KOPT-K1 (cell line): ENCODE results near the gene B4GALNT2.
"Not testable (repeated sequence)": the region's sequence is repeated elsewhere in the genome, so short reads cannot be mapped to it uniquely, and the experiment has no call there.

Source experiments
- H3K27ac ChIP-seq: fragments of 200-600 bp; sonication (generic); 2 replicates; pipeline ENCODE4 v1.5.1; 2016; ENCODE audit warnings: antibody characterized with exemption, mild to moderate bottlenecking, low read depth, low read length; ENCODE audit not compliant: poor library complexity, severe bottlenecking
- H3K36me3 ChIP-seq: fragments of 200-600 bp; sonication (generic); 2 replicates; pipeline ENCODE4 v1.5.1; 2017; ENCODE audit warnings: antibody characterized with exemption, mild to moderate bottlenecking, low read length, moderate library complexity; ENCODE audit not compliant: insufficient read depth
- H3K9me3 ChIP-seq: fragments of 200-600 bp; sonication (generic); 2 replicates; pipeline ENCODE4 v1.5.1; 2017; ENCODE audit warnings: antibody characterized with exemption, low read length, mild to moderate bottlenecking; ENCODE audit not compliant: insufficient read depth, poor library complexity, severe bottlenecking

The B4GALNT2 gene

GRCh38 chr17:49183801-49184200, 51.2 kb downstream of the B4GALNT2 start:
- Histone ChIP-seq H3K36me3 (no peaks in the 10 kb centered on the region), H3K9me3 (peaks cover 38% of the 10 kb centered on the region), H3K27ac (no peak overlapping the region)

- not testable (repeated sequence) for H3K36me3 ChIP-seq, H3K27ac ChIP-seq
- peaks cover 38% of the 10 kb centered on the region for H3K9me3 ChIP-seq
These were observed 52.0 kb downstream of the B4GALNT2 start for GRCh38 chr17:49184522-49184921.

GRCh38 chr17:49185381-49185780, 52.8 kb downstream of the B4GALNT2 start:
- peaks cover 38% of the 10 kb centered on the region for H3K9me3 ChIP-seq
- H3K27ac ChIP-seq, H3K36me3 ChIP-seq: not testable (repeated sequence)

- H3K36me3 ChIP-seq: no peaks in the 10 kb centered on the region
- H3K9me3 ChIP-seq: peaks cover 38% of the 10 kb centered on the region
- no peak overlapping the region for H3K27ac ChIP-seq
These were observed 54.7 kb downstream of the B4GALNT2 start for GRCh38 chr17:49187301-49187700.

- peaks cover 5% of the 10 kb centered on the region for H3K9me3 ChIP-seq
- no peaks in the 10 kb centered on the region for H3K36me3 ChIP-seq
- peak overlapping the region; percentile 35 for H3K27ac ChIP-seq
These were observed 58.4 kb downstream of the B4GALNT2 start for GRCh38 chr17:49190932-49191331.

GRCh38 chr17:49191409-49191916, 58.9 kb downstream of the B4GALNT2 start:
- H3K36me3 ChIP-seq: no peaks in the 10 kb centered on the region
- H3K27ac ChIP-seq: peak overlapping the region; percentile 95
- H3K9me3 ChIP-seq: no peaks in the 10 kb centered on the region

GRCh38 chr17:49191917-49192741, 59.6 kb downstream of the B4GALNT2 start:
- peak overlapping the region; percentile 95 for H3K27ac ChIP-seq
- no peaks in the 10 kb centered on the region for H3K9me3 ChIP-seq
- no peaks in the 10 kb centered on the region for H3K36me3 ChIP-seq

- Histone ChIP-seq H3K27ac (no peak overlapping the region), H3K36me3 (no peaks in the 10 kb centered on the region), H3K9me3 (no peaks in the 10 kb centered on the region)
These were observed 61.1 kb downstream of the B4GALNT2 start for GRCh38 chr17:49193513-49194296.

- no peaks in the 10 kb centered on the region for H3K9me3 ChIP-seq
- H3K36me3 ChIP-seq: no peaks in the 10 kb centered on the region
- H3K27ac ChIP-seq: no peak overlapping the region
These were observed 61.7 kb downstream of the B4GALNT2 start for GRCh38 chr17:49194297-49194607.

- Histone ChIP-seq H3K27ac (no peak overlapping the region), H3K36me3 (no peaks in the 10 kb centered on the region), H3K9me3 (no peaks in the 10 kb centered on the region)
These were observed 63.2 kb downstream of the B4GALNT2 start for GRCh38 chr17:49195751-49196150.

GRCh38 chr17:49196520-49196919, 64.0 kb downstream of the B4GALNT2 start:
- no peak overlapping the region for H3K27ac ChIP-seq
- H3K36me3 ChIP-seq: no peaks in the 10 kb centered on the region
- no peaks in the 10 kb centered on the region for H3K9me3 ChIP-seq

GRCh38 chr17:49197346-49197998, 64.9 kb downstream of the B4GALNT2 start:
- no peaks in the 10 kb centered on the region for H3K36me3 ChIP-seq
- no peaks in the 10 kb centered on the region for H3K9me3 ChIP-seq
- no peak overlapping the region for H3K27ac ChIP-seq

- Histone ChIP-seq H3K9me3 (no peaks in the 10 kb centered on the region), H3K27ac (no peak overlapping the region), H3K36me3 (no peaks in the 10 kb centered on the region)
These were observed 65.6 kb downstream of the B4GALNT2 start for GRCh38 chr17:49198211-49198610.

- H3K27ac ChIP-seq: no peak overlapping the region
- no peaks in the 10 kb centered on the region for H3K36me3 ChIP-seq
- no peaks in the 10 kb centered on the region for H3K9me3 ChIP-seq
These were observed 68.0 kb downstream of the B4GALNT2 start for GRCh38 chr17:49200423-49201083.

- Histone ChIP-seq H3K27ac (no peak overlapping the region), H3K9me3 (no peaks in the 10 kb centered on the region), H3K36me3 (no peaks in the 10 kb centered on the region)
These were observed 68.9 kb downstream of the B4GALNT2 start for GRCh38 chr17:49201481-49201927.
